Nephron (organoid): ENCODE measurements around the gene PTH2.
"Not testable (repeated sequence)": the region's sequence is repeated elsewhere in the genome, so short reads cannot be mapped to it uniquely, and the experiment has no call there.

Experiments
- H3K27ac Mint-ChIP-seq, 3 experiments: 2 replicates each; pipeline ENCODE4 v1.8.0; 2020; ENCODE audit warnings: mixed read lengths in 3 of 3, mild to moderate bottlenecking in 2 of 3, moderate library complexity in 1 of 3
- H3K27me3 Mint-ChIP-seq: 2 replicates; pipeline ENCODE4 v1.8.0; 2021; ENCODE audit warnings: low read depth, mild to moderate bottlenecking, moderate library complexity, mixed read lengths
- H3K36me3 Mint-ChIP-seq: 2 replicates; pipeline ENCODE4 v1.8.0; 2020; ENCODE audit warnings: low read depth, mixed read lengths
- H3K4me1 Mint-ChIP-seq: 2 replicates; pipeline ENCODE4 v1.8.0; 2020; ENCODE audit warnings: mixed read lengths
- H3K4me3 Mint-ChIP-seq, 3 experiments: 2 replicates each; pipeline ENCODE4 v1.8.0; 2020; ENCODE audit warnings: mild to moderate bottlenecking in 3 of 3, mixed read lengths in 3 of 3, moderate library complexity in 2 of 3
- H3K9me3 Mint-ChIP-seq: 2 replicates; pipeline ENCODE4 v1.8.0; 2020; ENCODE audit warnings: mixed read lengths
- CTCF ChIP-seq, 3 experiments: fragments of 200-600 bp; sonication (generic); IDR thresholded peaks; one replicate each; pipeline ENCODE4 v1.5.0; 2021; ENCODE audit warnings: antibody characterized with exemption in 3 of 3; ENCODE audit not compliant: unreplicated experiment in 3 of 3

The PTH2 gene

GRCh38 chr19:49468199-49468598 lies 45.0 kb upstream of the PTH2 start:
- Mint-ChIP-seq H3K4me1 (no peaks in the 10 kb centered on the region), H3K4me3 (no peak overlapping the region), H3K36me3 (peaks cover 8% of the 10 kb centered on the region), H3K9me3 (no peaks in the 10 kb centered on the region), H3K27me3 (no peaks in the 10 kb centered on the region), H3K27ac (no peak overlapping the region)
- no peak for TF ChIP-seq CTCF (IDR thresholded peaks at IDR 0.05; ENCODE audit: unreplicated experiment in 3 of 3)

- no peak overlapping the region for H3K4me3 Mint-ChIP-seq
- H3K36me3 Mint-ChIP-seq = peaks cover 8% of the 10 kb centered on the region
- no peaks in the 10 kb centered on the region for H3K9me3 Mint-ChIP-seq
- H3K27ac Mint-ChIP-seq = no peak overlapping the region
- TF ChIP-seq CTCF (IDR thresholded peaks at IDR 0.05; ENCODE audit: unreplicated experiment in 3 of 3) = no peak
- H3K4me1 Mint-ChIP-seq = no peaks in the 10 kb centered on the region
- H3K27me3 Mint-ChIP-seq = no peaks in the 10 kb centered on the region
Observed at GRCh38 chr19:49465371-49465770, 42.1 kb upstream of the PTH2 start.

- Mint-ChIP-seq H3K4me3 (no peak overlapping the region), H3K9me3 (no peaks in the 10 kb centered on the region), H3K4me1 (no peaks in the 10 kb centered on the region), H3K27ac (no peak overlapping the region), H3K36me3 (peaks cover 7% of the 10 kb centered on the region), H3K27me3 (no peaks in the 10 kb centered on the region)
- no peak for TF ChIP-seq CTCF (IDR thresholded peaks at IDR 0.05; ENCODE audit: unreplicated experiment in 3 of 3)
Observed at GRCh38 chr19:49463960-49464740, 40.9 kb upstream of the PTH2 start.

GRCh38 chr19:49462492-49462891 lies 39.3 kb upstream of the PTH2 start:
- TF ChIP-seq CTCF (IDR thresholded peaks at IDR 0.05; ENCODE audit: unreplicated experiment in 3 of 3) = no peak
- Mint-ChIP-seq H3K4me3 (no peak overlapping the region), H3K27ac (no peak overlapping the region), H3K27me3 (no peaks in the 10 kb centered on the region), H3K4me1 (no peaks in the 10 kb centered on the region), H3K9me3 (no peaks in the 10 kb centered on the region), H3K36me3 (peaks cover 4% of the 10 kb centered on the region)

GRCh38 chr19:49461656-49462055 lies 38.4 kb upstream of the PTH2 start:
- Mint-ChIP-seq H3K36me3 (peaks cover 4% of the 10 kb centered on the region), H3K27ac (no peak overlapping the region), H3K9me3 (no peaks in the 10 kb centered on the region), H3K4me3 (no peak overlapping the region), H3K27me3 (no peaks in the 10 kb centered on the region), H3K4me1 (no peaks in the 10 kb centered on the region)
- TF ChIP-seq CTCF (IDR thresholded peaks at IDR 0.05; ENCODE audit: unreplicated experiment in 3 of 3) = no peak

- H3K27me3 Mint-ChIP-seq, H3K36me3 Mint-ChIP-seq, H3K4me3 Mint-ChIP-seq, H3K27ac Mint-ChIP-seq, H3K4me1 Mint-ChIP-seq, H3K9me3 Mint-ChIP-seq: not testable (repeated sequence)
Observed at GRCh38 chr19:49461130-49461529, 37.9 kb upstream of the PTH2 start.
